ENCODE results near the gene JOSD1. TPM values are rescaled to one million over a fixed set of nuclear protein-coding genes. Genes with fewer than 3 reads are reported as not detected.

JOSD1 gene
- total RNA-seq, 1 experiment from 2014 or later, result 58.5 TPM

DNA sequence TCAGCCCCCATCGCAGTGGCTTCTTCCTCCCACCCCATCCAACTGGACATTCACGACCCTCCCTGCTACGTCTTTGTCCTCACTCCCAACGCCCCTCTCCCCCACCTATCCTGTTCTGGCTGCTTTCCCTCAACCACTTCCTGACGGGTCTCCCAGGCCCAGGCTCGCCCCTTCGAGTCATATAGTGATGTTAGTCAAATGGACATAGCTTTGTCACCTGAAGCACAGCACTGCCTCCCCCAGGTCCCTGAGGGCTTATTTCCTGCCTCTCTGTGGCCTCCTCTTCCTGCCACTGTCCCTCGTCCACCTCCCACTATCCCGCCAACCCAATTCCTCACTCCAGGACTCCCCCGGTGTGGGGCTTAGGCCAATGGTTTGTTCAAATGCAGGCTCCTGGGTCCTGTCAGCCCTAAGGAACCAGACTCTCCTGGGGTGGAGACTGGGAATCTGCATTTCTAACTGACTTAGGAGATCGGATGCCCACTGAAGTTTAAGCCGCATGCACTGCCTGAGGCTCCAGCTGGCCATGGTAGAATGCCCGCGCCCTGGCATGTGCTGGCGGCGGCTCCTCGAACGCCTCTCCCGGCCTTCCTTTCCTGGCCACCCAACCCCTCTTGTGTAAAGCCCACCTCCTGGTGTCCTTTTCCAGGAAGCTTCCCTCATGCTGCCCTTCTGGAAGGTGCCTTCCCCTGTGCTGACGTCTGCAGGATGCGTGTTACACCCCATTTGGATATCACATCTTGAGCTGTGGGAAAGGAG is 36.7 kb upstream of the JOSD1 start:
- H3K27ac Mint-ChIP-seq (ENCODE audit: unreplicated experiment), result peak overlapping the region; percentile 15
- BruUV-seq (replicated peaks), result no TSS peak
- no peaks in the 10 kb centered on the region for H3K4me1 Mint-ChIP-seq (ENCODE audit: low read depth, unreplicated experiment)
- no peaks in the 10 kb centered on the region for H3K27me3 Mint-ChIP-seq (ENCODE audit: unreplicated experiment)
- DNase-seq, result no peak
- H3K4me3 Mint-ChIP-seq (ENCODE audit: low read depth, unreplicated experiment), result no peak overlapping the region
- intact Hi-C loops (cut with micrococcal nuclease; ENCODE audit: unreplicated experiment), result no loop called here
- no peaks in the 10 kb centered on the region for H3K9me3 Mint-ChIP-seq (ENCODE audit: low read depth, unreplicated experiment)
- TF ChIP-seq, protein P1, sequence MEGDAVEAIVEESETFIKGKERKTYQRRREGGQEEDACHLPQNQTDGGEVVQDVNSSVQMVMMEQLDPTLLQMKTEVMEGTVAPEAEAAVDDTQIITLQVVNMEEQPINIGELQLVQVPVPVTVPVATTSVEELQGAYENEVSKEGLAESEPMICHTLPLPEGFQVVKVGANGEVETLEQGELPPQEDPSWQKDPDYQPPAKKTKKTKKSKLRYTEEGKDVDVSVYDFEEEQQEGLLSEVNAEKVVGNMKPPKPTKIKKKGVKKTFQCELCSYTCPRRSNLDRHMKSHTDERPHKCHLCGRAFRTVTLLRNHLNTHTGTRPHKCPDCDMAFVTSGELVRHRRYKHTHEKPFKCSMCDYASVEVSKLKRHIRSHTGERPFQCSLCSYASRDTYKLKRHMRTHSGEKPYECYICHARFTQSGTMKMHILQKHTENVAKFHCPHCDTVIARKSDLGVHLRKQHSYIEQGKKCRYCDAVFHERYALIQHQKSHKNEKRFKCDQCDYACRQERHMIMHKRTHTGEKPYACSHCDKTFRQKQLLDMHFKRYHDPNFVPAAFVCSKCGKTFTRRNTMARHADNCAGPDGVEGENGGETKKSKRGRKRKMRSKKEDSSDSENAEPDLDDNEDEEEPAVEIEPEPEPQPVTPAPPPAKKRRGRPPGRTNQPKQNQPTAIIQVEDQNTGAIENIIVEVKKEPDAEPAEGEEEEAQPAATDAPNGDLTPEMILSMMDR (IDR thresholded peaks at IDR 0.05; ENCODE audit: unreplicated experiment), result no peak
- H3K36me3 Mint-ChIP-seq (ENCODE audit: insufficient read depth, unreplicated experiment), result peaks cover 78% of the 10 kb centered on the region
- CTCF ChIA-PET, result no interaction called here

GRCh38 chr22:38736257-38736570 is 35.5 kb upstream of the JOSD1 start:
- Mint-ChIP-seq H3K27me3 (ENCODE audit: unreplicated experiment) (no peaks in the 10 kb centered on the region), H3K4me1 (ENCODE audit: low read depth, unreplicated experiment) (no peaks in the 10 kb centered on the region), H3K9me3 (ENCODE audit: low read depth, unreplicated experiment) (no peaks in the 10 kb centered on the region), H3K36me3 (ENCODE audit: insufficient read depth, unreplicated experiment) (peaks cover 77% of the 10 kb centered on the region), H3K27ac (ENCODE audit: unreplicated experiment) (no peak overlapping the region), H3K4me3 (ENCODE audit: low read depth, unreplicated experiment) (no peak overlapping the region)
- DNase-seq, result no peak
- CTCF ChIA-PET, result no interaction called here
- intact Hi-C loops (cut with micrococcal nuclease; ENCODE audit: unreplicated experiment), result no loop called here
- no TSS peak for BruUV-seq (replicated peaks)
- TF ChIP-seq, protein P1 (IDR thresholded peaks at IDR 0.05; ENCODE audit: unreplicated experiment), result no peak

- intact Hi-C loops (cut with micrococcal nuclease; ENCODE audit: unreplicated experiment), result no loop called here
- BruUV-seq (replicated peaks), result no TSS peak
- CTCF ChIA-PET, result interaction anchor here (0.6 kb wide), 1 partner anchor 32 kb away, joined by 3 read pairs; no protein-coding TSS in a partner anchor
- H3K27ac Mint-ChIP-seq (ENCODE audit: unreplicated experiment), result peak overlapping the region; percentile 48
- no peaks in the 10 kb centered on the region for H3K4me1 Mint-ChIP-seq (ENCODE audit: low read depth, unreplicated experiment)
- H3K36me3 Mint-ChIP-seq (ENCODE audit: insufficient read depth, unreplicated experiment), result peaks cover 77% of the 10 kb centered on the region
- TF ChIP-seq, protein P1 (IDR thresholded peaks at IDR 0.05; ENCODE audit: unreplicated experiment), result no peak
- H3K9me3 Mint-ChIP-seq (ENCODE audit: low read depth, unreplicated experiment), result no peaks in the 10 kb centered on the region
- H3K27me3 Mint-ChIP-seq (ENCODE audit: unreplicated experiment), result no peaks in the 10 kb centered on the region
- no peak for DNase-seq
- H3K4me3 Mint-ChIP-seq (ENCODE audit: low read depth, unreplicated experiment), result no peak overlapping the region
Observed at GRCh38 chr22:38735465-38736256, 34.9 kb upstream of the JOSD1 start.

GRCh38 chr22:38735126-38735464 is 34.4 kb upstream of the JOSD1 start:
- CTCF ChIA-PET, result interaction anchor here (0.6 kb wide), 1 partner anchor 31 kb away, joined by 3 read pairs; no protein-coding TSS in a partner anchor
- peaks cover 79% of the 10 kb centered on the region for H3K36me3 Mint-ChIP-seq (ENCODE audit: insufficient read depth, unreplicated experiment)

More at GRCh38 chr22:38735126-38735464, 34.4 kb upstream of the JOSD1 start:
- Mint-ChIP-seq H3K27ac (ENCODE audit: unreplicated experiment) (peak overlapping the region; percentile 48), H3K9me3 (ENCODE audit: low read depth, unreplicated experiment) (no peaks in the 10 kb centered on the region), H3K27me3 (ENCODE audit: unreplicated experiment) (no peaks in the 10 kb centered on the region), H3K4me3 (ENCODE audit: low read depth, unreplicated experiment) (no peak overlapping the region), H3K4me1 (ENCODE audit: low read depth, unreplicated experiment) (no peaks in the 10 kb centered on the region)
- no TSS peak for BruUV-seq (replicated peaks)
- TF ChIP-seq, protein P1 (IDR thresholded peaks at IDR 0.05; ENCODE audit: unreplicated experiment), result no peak
- DNase-seq, result no peak
- intact Hi-C loops (cut with micrococcal nuclease; ENCODE audit: unreplicated experiment), result no loop called here

Measured in Calu3 (cell line).